K562 (cell line): ENCODE measurements around the gene NAV2. TPM values are rescaled to one million over a fixed set of nuclear protein-coding genes. Genes with fewer than 3 reads are reported as not detected.

Experiments
- HDAC2 ChIP-seq: fragments of 450-650 bp; IDR thresholded peaks from 2 replicates; pipeline ENCODE4 v1.6.1; 2016; ENCODE audit warnings: mild to moderate bottlenecking
- PCBP1 ChIP-seq: fragments of 200-400 bp; formaldehyde crosslinking; IDR thresholded peaks from 2 replicates; pipeline ENCODE4 v1.6.1; 2018; ENCODE audit warnings: mild to moderate bottlenecking, low read depth, low read length; ENCODE audit not compliant: poor library complexity, severe bottlenecking
- RFX7 ChIP-seq: fragments of 250-450 bp; sonication (Bioruptor Pico); IDR thresholded peaks from 2 replicates; pipeline ENCODE4 v1.5.1; 2021; ENCODE audit warnings: mild to moderate bottlenecking
- TEAD4 ChIP-seq, 2 experiments: sonication (generic) in 1 of 2; formaldehyde crosslinking in 1 of 2; IDR thresholded peaks; 2 replicates each; pipeline versions ENCODE4 v1.6.1 to v1.8.0; 2012 to 2022; ENCODE audit warnings: borderline replicate concordance in 1 of 2, inconsistent platforms in 1 of 2, low read length in 1 of 2, mild to moderate bottlenecking in 1 of 2, missing genetic modification reagents in 1 of 2
- polyA plus RNA-seq, 8 experiments: library from polyadenylated mRNA; depleted of rRNA in 4 of 8; stranded (reverse) in 5 of 8; unstranded in 3 of 8; fragments of >200 nt; fragmentation: Nextera tagmentation in 2 of 8; fragmentation: Illumina TruSeq in 1 of 8; extraction: Ambion mirVana in 2 of 8; extraction: Trizol in 1 of 8; gene quantifications; 2 replicates each; pipeline versions ENCODE4 v1.2.1 to v1.2.3, GENCODE V29; 2011 to 2014; ENCODE audit warnings: inconsistent platforms in 1 of 8, missing spikeins in 1 of 8
- total RNA-seq, 7 experiments: library from RNA; depleted of rRNA in 6 of 7; stranded (reverse); fragments of >200 nt in 6 of 7; fragmentation: Illumina TruSeq in 2 of 7; extraction: Trizol in 2 of 7; gene quantifications; 2 replicates each; pipeline versions ENCODE4 v1.2.1 to v1.2.3, GENCODE V29; 2011 to 2021; ENCODE audit warnings: low replicate concordance in 1 of 7
- TF ChIP-seq, protein P1 (sequence below), 2 experiments: fragments of 450-650 bp in 1 of 2; sonication (generic) in 1 of 2; formaldehyde crosslinking in 1 of 2; IDR thresholded peaks; 2 replicates each; pipeline versions ENCODE4 v1.7.1 to v1.9.0; 2016 to 2022; ENCODE audit warnings: inconsistent platforms in 1 of 2, mild to moderate bottlenecking in 1 of 2, missing genetic modification reagents in 1 of 2
- TF ChIP-seq, protein P2 (sequence below): fragments of 450-650 bp; IDR thresholded peaks from 2 replicates; pipeline ENCODE4 v1.6.1; 2016; ENCODE audit warnings: borderline replicate concordance

The NAV2 gene
- total and polyA plus RNA-seq, 9 of the 15 experiments (the other 6 are each of a cell fraction or from before 2014, with no cell fraction given): 0.03 to 0.35 (median 0.05) TPM

DNA sequence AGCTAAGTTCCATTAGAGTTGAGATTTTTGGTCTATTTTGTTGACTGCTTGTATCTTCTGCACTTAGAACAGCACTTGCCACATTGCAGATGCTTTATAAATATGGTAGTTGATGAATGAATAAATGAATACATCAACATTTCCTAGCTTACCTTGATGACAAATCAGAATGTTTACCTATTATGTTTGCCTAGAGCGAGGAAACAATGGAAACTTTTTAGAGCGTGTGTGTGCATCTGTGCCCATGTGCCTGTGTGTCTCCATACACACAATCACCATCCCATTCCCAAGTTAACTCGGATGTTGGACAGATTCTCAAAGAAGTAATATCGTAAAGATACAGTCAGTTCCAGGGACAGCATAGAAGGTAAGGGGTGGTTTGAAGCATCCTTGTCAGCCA lies 308.6 kb downstream of the NAV2 start (continued):
- TF ChIP-seq, protein P1, sequence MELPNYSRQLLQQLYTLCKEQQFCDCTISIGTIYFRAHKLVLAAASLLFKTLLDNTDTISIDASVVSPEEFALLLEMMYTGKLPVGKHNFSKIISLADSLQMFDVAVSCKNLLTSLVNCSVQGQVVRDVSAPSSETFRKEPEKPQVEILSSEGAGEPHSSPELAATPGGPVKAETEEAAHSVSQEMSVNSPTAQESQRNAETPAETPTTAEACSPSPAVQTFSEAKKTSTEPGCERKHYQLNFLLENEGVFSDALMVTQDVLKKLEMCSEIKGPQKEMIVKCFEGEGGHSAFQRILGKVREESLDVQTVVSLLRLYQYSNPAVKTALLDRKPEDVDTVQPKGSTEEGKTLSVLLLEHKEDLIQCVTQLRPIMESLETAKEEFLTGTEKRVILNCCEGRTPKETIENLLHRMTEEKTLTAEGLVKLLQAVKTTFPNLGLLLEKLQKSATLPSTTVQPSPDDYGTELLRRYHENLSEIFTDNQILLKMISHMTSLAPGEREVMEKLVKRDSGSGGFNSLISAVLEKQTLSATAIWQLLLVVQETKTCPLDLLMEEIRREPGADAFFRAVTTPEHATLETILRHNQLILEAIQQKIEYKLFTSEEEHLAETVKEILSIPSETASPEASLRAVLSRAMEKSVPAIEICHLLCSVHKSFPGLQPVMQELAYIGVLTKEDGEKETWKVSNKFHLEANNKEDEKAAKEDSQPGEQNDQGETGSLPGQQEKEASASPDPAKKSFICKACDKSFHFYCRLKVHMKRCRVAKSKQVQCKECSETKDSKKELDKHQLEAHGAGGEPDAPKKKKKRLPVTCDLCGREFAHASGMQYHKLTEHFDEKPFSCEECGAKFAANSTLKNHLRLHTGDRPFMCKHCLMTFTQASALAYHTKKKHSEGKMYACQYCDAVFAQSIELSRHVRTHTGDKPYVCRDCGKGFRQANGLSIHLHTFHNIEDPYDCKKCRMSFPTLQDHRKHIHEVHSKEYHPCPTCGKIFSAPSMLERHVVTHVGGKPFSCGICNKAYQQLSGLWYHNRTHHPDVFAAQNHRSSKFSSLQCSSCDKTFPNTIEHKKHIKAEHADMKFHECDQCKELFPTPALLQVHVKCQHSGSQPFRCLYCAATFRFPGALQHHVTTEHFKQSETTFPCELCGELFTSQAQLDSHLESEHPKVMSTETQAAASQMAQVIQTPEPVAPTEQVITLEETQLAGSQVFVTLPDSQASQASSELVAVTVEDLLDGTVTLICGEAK (IDR thresholded peaks at IDR 0.05): no peak
- TF ChIP-seq, protein P1 (CRISPR knock-in tag; IDR thresholded peaks at IDR 0.05): no peak
- TF ChIP-seq HDAC2 (no peak), PCBP1 (no peak), RFX7 (no peak), TEAD4 (IDR thresholded peaks at IDR 0.05; ENCODE audit: low read length) (no peak), TEAD4 (CRISPR knock-in tag; IDR thresholded peaks at IDR 0.05; ENCODE audit: borderline replicate concordance) (no peak)
- TF ChIP-seq, protein P2, sequence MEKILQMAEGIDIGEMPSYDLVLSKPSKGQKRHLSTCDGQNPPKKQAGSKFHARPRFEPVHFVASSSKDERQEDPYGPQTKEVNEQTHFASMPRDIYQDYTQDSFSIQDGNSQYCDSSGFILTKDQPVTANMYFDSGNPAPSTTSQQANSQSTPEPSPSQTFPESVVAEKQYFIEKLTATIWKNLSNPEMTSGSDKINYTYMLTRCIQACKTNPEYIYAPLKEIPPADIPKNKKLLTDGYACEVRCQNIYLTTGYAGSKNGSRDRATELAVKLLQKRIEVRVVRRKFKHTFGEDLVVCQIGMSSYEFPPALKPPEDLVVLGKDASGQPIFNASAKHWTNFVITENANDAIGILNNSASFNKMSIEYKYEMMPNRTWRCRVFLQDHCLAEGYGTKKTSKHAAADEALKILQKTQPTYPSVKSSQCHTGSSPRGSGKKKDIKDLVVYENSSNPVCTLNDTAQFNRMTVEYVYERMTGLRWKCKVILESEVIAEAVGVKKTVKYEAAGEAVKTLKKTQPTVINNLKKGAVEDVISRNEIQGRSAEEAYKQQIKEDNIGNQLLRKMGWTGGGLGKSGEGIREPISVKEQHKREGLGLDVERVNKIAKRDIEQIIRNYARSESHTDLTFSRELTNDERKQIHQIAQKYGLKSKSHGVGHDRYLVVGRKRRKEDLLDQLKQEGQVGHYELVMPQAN: no peak
